HEK293 (cell line): ENCODE measurements around the gene ZNF831.

ENCODE experiments used
- HOXC10 ChIP-seq: sonication (generic); formaldehyde crosslinking; IDR thresholded peaks from 2 replicates; pipeline ENCODE4 v1.8.1; 2023; ENCODE audit warnings: mild to moderate bottlenecking, missing genetic modification reagents
- REPIN1 ChIP-seq: fragments of 450-650 bp; formaldehyde crosslinking; IDR thresholded peaks from 2 replicates; pipeline ENCODE4 v1.5.1; 2017; ENCODE audit warnings: missing biosample characterization, missing genetic modification characterization, low read depth
- SETDB1 ChIP-seq: IDR thresholded peaks from one replicate; pipeline ENCODE4 v1.6.1; 2017; ENCODE audit warnings: mild to moderate bottlenecking, low read length, moderate library complexity, mixed read lengths; ENCODE audit not compliant: insufficient read length
- ZNF211 ChIP-seq: fragments of 450-650 bp; formaldehyde crosslinking; IDR thresholded peaks from 2 replicates; pipeline ENCODE4 v1.5.1; 2016; ENCODE audit warnings: low read depth, missing biosample characterization, missing genetic modification characterization
- ZNF433 ChIP-seq: fragments of 450-650 bp; formaldehyde crosslinking; IDR thresholded peaks from 2 replicates; pipeline ENCODE4 v1.5.1; 2016; ENCODE audit warnings: missing biosample characterization, missing genetic modification characterization, low read depth
- ZNF521 ChIP-seq: fragments of 450-650 bp; formaldehyde crosslinking; IDR thresholded peaks from 2 replicates; pipeline ENCODE4 v1.5.1; 2017; ENCODE audit warnings: missing biosample characterization, mild to moderate bottlenecking, missing genetic modification characterization
- ZNF571 ChIP-seq: fragments of 450-650 bp; formaldehyde crosslinking; IDR thresholded peaks from 2 replicates; pipeline ENCODE4 v1.5.0; 2017; ENCODE audit warnings: missing biosample characterization, missing genetic modification characterization
- ZNF785 ChIP-seq: fragments of 450-650 bp; formaldehyde crosslinking; IDR thresholded peaks from 2 replicates; pipeline ENCODE4 v1.5.1; 2016; ENCODE audit warnings: missing biosample characterization, missing genetic modification characterization
- ZXDB ChIP-seq: fragments of 450-650 bp; formaldehyde crosslinking; IDR thresholded peaks from 2 replicates; pipeline ENCODE4 v1.5.1; 2016; ENCODE audit warnings: missing biosample characterization, missing genetic modification characterization
- TF ChIP-seq, protein P1 (sequence below): fragments of 450-650 bp; formaldehyde crosslinking; IDR thresholded peaks from 2 replicates; pipeline ENCODE4 v1.5.1; 2016; ENCODE audit warnings: missing biosample characterization, missing genetic modification characterization

Gene ZNF831

GRCh38 chr20:59307270-59307669, 143.6 kb downstream of the ZNF831 start (continued):
- TF ChIP-seq ZNF211 (no peak), ZNF785 (tag by site-specific recombination) (no peak), ZNF433 (no peak), REPIN1 (tag by site-specific recombination) (no peak), SETDB1 (no peak), ZNF571 (no peak), HOXC10 (CRISPR knock-in tag) (no peak), ZXDB (no peak), ZNF521 (tag by site-specific recombination) (no peak)
- TF ChIP-seq, protein P1, sequence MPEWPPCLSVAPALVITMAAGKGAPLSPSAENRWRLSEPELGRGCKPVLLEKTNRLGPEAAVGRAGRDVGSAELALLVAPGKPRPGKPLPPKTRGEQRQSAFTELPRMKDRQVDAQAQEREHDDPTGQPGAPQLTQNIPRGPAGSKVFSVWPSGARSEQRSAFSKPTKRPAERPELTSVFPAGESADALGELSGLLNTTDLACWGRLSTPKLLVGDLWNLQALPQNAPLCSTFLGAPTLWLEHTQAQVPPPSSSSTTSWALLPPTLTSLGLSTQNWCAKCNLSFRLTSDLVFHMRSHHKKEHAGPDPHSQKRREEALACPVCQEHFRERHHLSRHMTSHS (tag by site-specific recombination) = no peak
